H1 (cell line): ENCODE results near the gene CHD2.

Experiments
- E2F6 ChIP-seq: IDR thresholded peaks from 2 replicates; pipeline ENCODE4 v1.6.1; 2012; ENCODE audit warnings: inconsistent platforms
- EP300 ChIP-seq, 2 experiments: IDR thresholded peaks; 1 replicate in 1 of 2; 2 replicates in 1 of 2; pipeline ENCODE4 v1.6.1; 2011 to 2012; ENCODE audit warnings: low read depth in 2 of 2, low read length in 2 of 2, mild to moderate bottlenecking in 2 of 2, borderline replicate concordance in 1 of 2, inconsistent platforms in 1 of 2, moderate library complexity in 1 of 2
- EZH2 ChIP-seq: fragments of 200-600 bp; sonication (generic); IDR thresholded peaks from 2 replicates; pipeline ENCODE4 v1.7.1; 2012; ENCODE audit warnings: low read depth, mild to moderate bottlenecking, moderate library complexity, low read length, inconsistent platforms; ENCODE audit not compliant: severe bottlenecking
- FOSL1 ChIP-seq: IDR thresholded peaks from 2 replicates; pipeline ENCODE4 v1.6.1; 2011; ENCODE audit warnings: mild to moderate bottlenecking, low read depth, low read length, moderate library complexity; ENCODE audit not compliant: insufficient read depth
- GABPA ChIP-seq: IDR thresholded peaks from 2 replicates; pipeline ENCODE4 v1.6.1; 2011; ENCODE audit warnings: mild to moderate bottlenecking, low read length, moderate library complexity, borderline replicate concordance; ENCODE audit not compliant: insufficient read depth
- JUND ChIP-seq: IDR thresholded peaks from 2 replicates; pipeline ENCODE4 v1.6.1; 2011; ENCODE audit warnings: mild to moderate bottlenecking, improper control_type of control experiment, low read length
- POLR2A ChIP-seq, 2 experiments: IDR thresholded peaks; 1 replicate in 1 of 2; 2 replicates in 1 of 2; pipeline ENCODE4 v1.6.1; 2011; ENCODE audit warnings: low read depth in 2 of 2, low read length in 2 of 2, mild to moderate bottlenecking in 2 of 2; ENCODE audit errors: control extremely low read depth in 1 of 2
- POLR2AphosphoS5 ChIP-seq: IDR thresholded peaks from 2 replicates; pipeline ENCODE4 v1.6.1; 2011; ENCODE audit warnings: low read depth, low read length
- RFX5 ChIP-seq: IDR thresholded peaks from 2 replicates; pipeline ENCODE4 v1.6.1; 2011; ENCODE audit warnings: low read depth, low read length, improper control_type of control experiment, borderline replicate concordance
- SIN3A ChIP-seq, 2 experiments: IDR thresholded peaks in 1 of 2; conservative IDR thresholded peaks in 1 of 2; 2 replicates each; pipeline ENCODE4 v1.6.1; 2011 to 2012; ENCODE audit warnings: low read length in 2 of 2, improper control_type of control experiment in 1 of 2, low read depth in 1 of 2, mild to moderate bottlenecking in 1 of 2
- SP1 ChIP-seq: IDR thresholded peaks from 2 replicates; pipeline ENCODE4 v1.6.1; 2011; ENCODE audit warnings: low read depth, low read length
- USF2 ChIP-seq: IDR thresholded peaks from 2 replicates; pipeline ENCODE4 v1.6.1; 2011; ENCODE audit warnings: low read length, improper control_type of control experiment
- TF ChIP-seq, protein P1 (sequence below), 3 experiments: IDR thresholded peaks; 1 replicate in 2 of 3; 2 replicates in 1 of 3; pipeline versions ENCODE4 v1.5.1 to v1.6.1; 2011; ENCODE audit warnings: low read length in 3 of 3, mild to moderate bottlenecking in 3 of 3, inconsistent platforms in 2 of 3, low read depth in 1 of 3, moderate library complexity in 1 of 3; ENCODE audit not compliant: insufficient read depth in 1 of 3; ENCODE audit errors: control extremely low read depth in 1 of 3

GRCh38 chr15:93033434-93034045 lies 133.4 kb downstream of the CHD2 start:
- TF ChIP-seq, protein P1, sequence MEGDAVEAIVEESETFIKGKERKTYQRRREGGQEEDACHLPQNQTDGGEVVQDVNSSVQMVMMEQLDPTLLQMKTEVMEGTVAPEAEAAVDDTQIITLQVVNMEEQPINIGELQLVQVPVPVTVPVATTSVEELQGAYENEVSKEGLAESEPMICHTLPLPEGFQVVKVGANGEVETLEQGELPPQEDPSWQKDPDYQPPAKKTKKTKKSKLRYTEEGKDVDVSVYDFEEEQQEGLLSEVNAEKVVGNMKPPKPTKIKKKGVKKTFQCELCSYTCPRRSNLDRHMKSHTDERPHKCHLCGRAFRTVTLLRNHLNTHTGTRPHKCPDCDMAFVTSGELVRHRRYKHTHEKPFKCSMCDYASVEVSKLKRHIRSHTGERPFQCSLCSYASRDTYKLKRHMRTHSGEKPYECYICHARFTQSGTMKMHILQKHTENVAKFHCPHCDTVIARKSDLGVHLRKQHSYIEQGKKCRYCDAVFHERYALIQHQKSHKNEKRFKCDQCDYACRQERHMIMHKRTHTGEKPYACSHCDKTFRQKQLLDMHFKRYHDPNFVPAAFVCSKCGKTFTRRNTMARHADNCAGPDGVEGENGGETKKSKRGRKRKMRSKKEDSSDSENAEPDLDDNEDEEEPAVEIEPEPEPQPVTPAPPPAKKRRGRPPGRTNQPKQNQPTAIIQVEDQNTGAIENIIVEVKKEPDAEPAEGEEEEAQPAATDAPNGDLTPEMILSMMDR (IDR thresholded peaks at IDR 0.05; ENCODE audit: control extremely low read depth in 1 of 3, insufficient read depth in 1 of 3, low read depth in 1 of 3, low read length in 3 of 3), result no peak
- TF ChIP-seq POLR2AphosphoS5, result no peak
- no peak for TF ChIP-seq EP300 (IDR thresholded peaks at IDR 0.05; ENCODE audit: borderline replicate concordance in 1 of 2, low read depth in 2 of 2, low read length in 2 of 2)
- TF ChIP-seq USF2, result no peak
- no peak for TF ChIP-seq E2F6
- TF ChIP-seq EZH2, result no peak
- TF ChIP-seq SIN3A (conservative IDR thresholded peaks at IDR 0.05 in 1 of 2, IDR thresholded peaks at IDR 0.05 in 1 of 2; ENCODE audit: low read depth in 1 of 2, low read length in 2 of 2), result no peak
- TF ChIP-seq SP1, result no peak
- TF ChIP-seq JUND, result no peak
- no peak for TF ChIP-seq FOSL1
- no peak for TF ChIP-seq RFX5
- no peak for TF ChIP-seq POLR2A (IDR thresholded peaks at IDR 0.05; ENCODE audit: control extremely low read depth in 1 of 2, low read depth in 2 of 2, low read length in 2 of 2)
- TF ChIP-seq GABPA, result no peak
